Stimulated activated naive CD8-positive, alpha-beta T cell treated with anti-CD3 and anti-CD28 coated beads, Interleukin-15, Interleukin-2, amounts not matched to agents 100 ng/mL and 50 ng/mL, for 24 hours (primary cell): ENCODE data around the gene TENT4A.

Source experiments
- H3K27ac Mint-ChIP-seq: one replicate; pipeline ENCODE4 v1.8.0; 2021; ENCODE audit warnings: mild to moderate bottlenecking, mixed read lengths
- H3K27me3 Mint-ChIP-seq: one replicate; pipeline ENCODE4 v1.8.0; 2021; ENCODE audit warnings: mixed read lengths
- H3K36me3 Mint-ChIP-seq: one replicate; pipeline ENCODE4 v1.8.0; 2021; ENCODE audit warnings: low read depth, mixed read lengths
- H3K4me1 Mint-ChIP-seq: one replicate; pipeline ENCODE4 v1.8.0; 2021; ENCODE audit warnings: low read depth, mixed read lengths
- H3K4me3 Mint-ChIP-seq: one replicate; pipeline ENCODE4 v1.8.0; 2021; ENCODE audit warnings: mild to moderate bottlenecking, mixed read lengths
- H3K9me3 Mint-ChIP-seq: one replicate; pipeline ENCODE4 v1.8.0; 2021; ENCODE audit warnings: mixed read lengths

Gene TENT4A

GRCh38 chr5:6755519-6755918 is 42.3 kb downstream of the TENT4A start:
- no peaks in the 10 kb centered on the region for H3K27me3 Mint-ChIP-seq
- H3K27ac Mint-ChIP-seq, result no peak overlapping the region
- H3K4me3 Mint-ChIP-seq, result no peak overlapping the region
- H3K36me3 Mint-ChIP-seq, result peaks cover 72% of the 10 kb centered on the region
- H3K4me1 Mint-ChIP-seq, result peaks cover under 1% of the 10 kb centered on the region
- no peaks in the 10 kb centered on the region for H3K9me3 Mint-ChIP-seq

DNA sequence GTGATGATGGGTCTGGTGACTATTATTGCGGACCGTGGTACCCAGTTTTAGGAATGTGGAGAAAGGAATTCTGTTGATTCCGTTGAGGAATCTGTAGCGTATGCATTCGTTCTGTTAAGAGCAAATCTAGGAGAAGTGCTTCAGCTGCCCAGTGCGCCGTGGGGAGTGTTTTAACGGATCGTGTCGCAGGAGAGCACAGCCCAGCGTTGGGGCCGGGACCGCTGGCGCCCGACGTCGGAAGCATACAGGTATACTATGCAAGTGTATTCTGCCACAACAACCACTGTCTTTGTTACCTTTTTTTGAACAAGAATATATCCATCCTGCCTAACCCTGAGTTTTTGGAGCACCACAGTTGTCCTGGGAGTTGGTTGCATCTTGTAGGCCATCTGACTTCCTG is 42.7 kb downstream of the TENT4A start:
- Mint-ChIP-seq H3K27me3 (no peaks in the 10 kb centered on the region), H3K9me3 (no peaks in the 10 kb centered on the region), H3K27ac (no peak overlapping the region), H3K4me1 (no peaks in the 10 kb centered on the region), H3K4me3 (no peak overlapping the region), H3K36me3 (peaks cover 68% of the 10 kb centered on the region)

DNA sequence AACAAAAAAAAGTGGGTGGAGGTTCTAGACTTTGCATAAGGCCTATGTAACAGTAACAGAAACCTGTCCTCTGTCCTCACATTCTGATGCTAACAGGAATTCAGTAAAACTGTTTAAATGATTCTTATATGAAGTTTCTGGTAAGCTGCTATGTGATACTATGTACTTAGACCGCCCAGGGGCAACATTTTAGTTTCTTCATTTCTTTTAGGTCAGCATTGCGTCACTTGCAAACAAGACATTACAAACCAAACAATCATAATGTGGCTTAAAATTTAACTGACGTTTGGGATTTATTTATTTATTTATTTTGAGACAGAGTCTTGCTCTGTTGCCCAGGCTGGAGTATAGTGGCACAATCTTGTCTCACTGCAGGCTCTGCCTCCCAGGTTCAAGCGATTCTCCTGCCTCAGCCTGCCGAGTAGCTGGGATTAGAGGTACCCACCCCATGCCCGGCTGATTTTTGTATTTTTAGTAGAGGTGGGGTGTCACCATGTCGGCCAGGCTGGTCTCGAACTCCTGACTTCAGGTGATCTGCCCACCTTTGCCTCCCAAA is 44.3 kb downstream of the TENT4A start:
- no peaks in the 10 kb centered on the region for H3K4me1 Mint-ChIP-seq
- no peaks in the 10 kb centered on the region for H3K27me3 Mint-ChIP-seq
- no peaks in the 10 kb centered on the region for H3K9me3 Mint-ChIP-seq
- peaks cover 53% of the 10 kb centered on the region for H3K36me3 Mint-ChIP-seq
- H3K4me3 Mint-ChIP-seq, result no peak overlapping the region
- no peak overlapping the region for H3K27ac Mint-ChIP-seq

DNA sequence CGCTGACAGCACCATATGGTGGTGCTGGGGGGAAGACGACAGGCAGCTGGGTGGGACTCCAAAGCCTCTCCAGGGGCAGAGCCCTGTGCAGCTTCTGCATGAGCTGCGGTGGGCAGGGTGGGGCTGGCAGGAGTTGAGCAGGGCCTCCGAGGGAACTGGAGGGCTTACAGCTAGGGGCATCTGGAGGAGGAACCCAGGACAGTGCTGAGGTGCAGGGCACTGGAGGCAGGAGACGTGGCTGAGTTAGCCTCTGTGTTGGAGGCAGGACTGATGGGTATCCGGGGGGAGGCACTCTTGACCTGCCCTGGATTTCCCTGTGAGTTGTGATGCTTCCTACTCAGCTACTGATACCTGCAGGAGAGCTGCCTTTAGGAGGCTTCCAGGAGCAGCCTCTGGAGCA is 45.0 kb downstream of the TENT4A start:
- H3K27me3 Mint-ChIP-seq, result no peaks in the 10 kb centered on the region
- H3K36me3 Mint-ChIP-seq, result peaks cover 46% of the 10 kb centered on the region
- H3K9me3 Mint-ChIP-seq, result no peaks in the 10 kb centered on the region
- no peak overlapping the region for H3K4me3 Mint-ChIP-seq
- H3K4me1 Mint-ChIP-seq, result no peaks in the 10 kb centered on the region
- H3K27ac Mint-ChIP-seq, result no peak overlapping the region

DNA sequence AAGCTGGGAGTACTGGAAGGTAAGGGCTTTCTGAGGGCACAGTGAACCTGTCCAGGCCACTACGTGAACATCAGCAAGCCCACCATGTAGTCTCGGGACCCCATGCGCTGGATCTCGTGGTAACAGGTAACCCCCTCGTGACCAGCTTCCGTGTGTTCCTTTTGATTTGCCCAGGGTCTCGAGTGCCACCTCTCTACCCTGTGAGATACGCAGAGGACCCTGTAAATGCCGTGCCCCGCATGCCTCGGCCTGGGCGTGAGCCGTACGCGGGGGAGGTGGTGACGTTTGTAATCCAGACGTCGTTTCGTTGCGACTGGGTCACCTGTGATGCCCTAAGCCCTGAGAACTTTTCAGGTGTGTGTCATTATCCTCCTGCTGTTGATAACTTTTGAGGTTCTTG is 45.5 kb downstream of the TENT4A start:
- no peak overlapping the region for H3K4me3 Mint-ChIP-seq
- H3K36me3 Mint-ChIP-seq, result peaks cover 41% of the 10 kb centered on the region
- H3K9me3 Mint-ChIP-seq, result no peaks in the 10 kb centered on the region
- H3K27me3 Mint-ChIP-seq, result no peaks in the 10 kb centered on the region
- no peaks in the 10 kb centered on the region for H3K4me1 Mint-ChIP-seq
- no peak overlapping the region for H3K27ac Mint-ChIP-seq

GRCh38 chr5:6759401-6759800 is 46.2 kb downstream of the TENT4A start:
- H3K27ac Mint-ChIP-seq, result no peak overlapping the region
- no peak overlapping the region for H3K4me3 Mint-ChIP-seq
- H3K9me3 Mint-ChIP-seq, result no peaks in the 10 kb centered on the region
- no peaks in the 10 kb centered on the region for H3K4me1 Mint-ChIP-seq
- H3K36me3 Mint-ChIP-seq, result peaks cover 34% of the 10 kb centered on the region
- no peaks in the 10 kb centered on the region for H3K27me3 Mint-ChIP-seq

DNA sequence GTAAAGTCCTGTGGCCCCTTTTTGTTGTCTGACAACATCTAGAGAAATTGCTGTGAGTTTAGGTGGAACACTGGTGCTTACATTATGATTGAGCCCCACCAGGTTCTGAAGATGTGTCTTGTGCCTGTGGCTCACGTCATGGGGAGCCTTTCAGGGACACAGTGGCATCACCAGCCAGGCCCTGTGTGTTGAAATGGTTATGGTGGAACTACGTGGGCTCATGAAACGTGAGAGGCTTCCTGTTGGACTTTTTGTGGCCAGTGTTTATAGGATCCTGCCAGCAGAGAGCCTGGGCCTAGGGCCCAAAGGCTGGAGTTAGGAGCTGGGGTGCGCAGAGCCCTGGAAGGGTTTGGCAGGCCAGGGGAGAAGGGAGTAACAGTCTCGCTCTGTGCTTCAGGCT is 46.8 kb downstream of the TENT4A start:
- Mint-ChIP-seq H3K27ac (no peak overlapping the region), H3K36me3 (peaks cover 32% of the 10 kb centered on the region), H3K9me3 (no peaks in the 10 kb centered on the region)

GRCh38 chr5:6760686-6761085 is 47.5 kb downstream of the TENT4A start:
- Mint-ChIP-seq H3K27ac (no peak overlapping the region), H3K4me3 (no peak overlapping the region), H3K27me3 (no peaks in the 10 kb centered on the region), H3K4me1 (peaks cover 2% of the 10 kb centered on the region), H3K36me3 (peaks cover 25% of the 10 kb centered on the region), H3K9me3 (no peaks in the 10 kb centered on the region)

More for the DNA sequence above, 46.8 kb downstream of the TENT4A start:
- no peak overlapping the region for H3K4me3 Mint-ChIP-seq
- H3K27me3 Mint-ChIP-seq, result no peaks in the 10 kb centered on the region
- no peaks in the 10 kb centered on the region for H3K4me1 Mint-ChIP-seq

GRCh38 chr5:6761333-6761732 is 48.1 kb downstream of the TENT4A start:
- no peaks in the 10 kb centered on the region for H3K27me3 Mint-ChIP-seq
- H3K4me1 Mint-ChIP-seq, result peaks cover 9% of the 10 kb centered on the region
- H3K27ac Mint-ChIP-seq, result no peak overlapping the region
- H3K36me3 Mint-ChIP-seq, result peaks cover 19% of the 10 kb centered on the region
- no peak overlapping the region for H3K4me3 Mint-ChIP-seq
- no peaks in the 10 kb centered on the region for H3K9me3 Mint-ChIP-seq

GRCh38 chr5:6762116-6762515 is 48.9 kb downstream of the TENT4A start:
- H3K27ac Mint-ChIP-seq, result no peak overlapping the region
- no peaks in the 10 kb centered on the region for H3K9me3 Mint-ChIP-seq
- peaks cover 13% of the 10 kb centered on the region for H3K36me3 Mint-ChIP-seq
- no peaks in the 10 kb centered on the region for H3K27me3 Mint-ChIP-seq
- H3K4me3 Mint-ChIP-seq, result no peak overlapping the region
- H3K4me1 Mint-ChIP-seq, result peaks cover 10% of the 10 kb centered on the region

DNA sequence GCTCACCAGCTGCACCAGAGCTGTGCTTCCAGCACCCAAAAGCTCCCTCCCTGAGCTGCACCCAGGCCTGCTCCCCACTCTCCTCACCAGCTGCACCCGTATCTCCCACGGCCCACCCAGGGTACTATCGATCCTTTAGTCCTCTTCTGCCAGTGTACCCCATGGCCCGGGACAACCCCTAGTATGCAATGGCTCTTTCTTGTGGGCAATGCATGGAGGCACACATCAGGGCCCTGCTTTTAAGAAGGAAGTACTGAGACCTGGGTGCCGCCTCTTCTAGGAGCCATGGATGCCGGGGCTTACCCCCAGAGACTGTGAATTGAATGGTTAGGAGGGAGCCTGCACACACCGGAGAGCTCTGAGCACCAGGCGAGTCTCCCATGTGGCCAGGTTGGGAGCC is 49.5 kb downstream of the TENT4A start:
- no peak overlapping the region for H3K4me3 Mint-ChIP-seq
- H3K27ac Mint-ChIP-seq, result no peak overlapping the region
- H3K36me3 Mint-ChIP-seq, result peaks cover 9% of the 10 kb centered on the region
- H3K4me1 Mint-ChIP-seq, result peaks cover 10% of the 10 kb centered on the region
- H3K27me3 Mint-ChIP-seq, result no peaks in the 10 kb centered on the region
- no peaks in the 10 kb centered on the region for H3K9me3 Mint-ChIP-seq

DNA sequence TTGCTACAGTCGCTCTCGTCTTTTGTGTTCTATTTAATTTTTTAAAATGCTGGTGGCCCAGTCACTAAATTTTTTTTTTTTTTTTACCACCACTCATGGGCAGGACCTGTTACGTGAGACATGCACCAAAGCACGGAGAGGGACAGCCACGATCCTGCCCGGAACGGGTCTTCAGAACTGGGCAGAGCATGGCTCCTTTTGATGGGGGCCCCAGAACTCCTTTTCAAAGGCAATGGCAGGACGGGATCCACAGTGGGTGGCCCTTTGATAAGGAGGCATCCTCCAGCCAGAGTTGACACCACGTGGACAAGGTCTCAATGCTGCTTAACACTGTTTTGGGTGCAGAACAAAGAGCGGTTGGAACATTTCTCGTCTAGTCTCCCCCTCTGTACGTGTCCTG is 50.0 kb downstream of the TENT4A start:
- Mint-ChIP-seq H3K36me3 (peaks cover 4% of the 10 kb centered on the region), H3K4me1 (peaks cover 10% of the 10 kb centered on the region), H3K27ac (no peak overlapping the region), H3K27me3 (no peaks in the 10 kb centered on the region), H3K9me3 (no peaks in the 10 kb centered on the region), H3K4me3 (no peak overlapping the region)

GRCh38 chr5:6765612-6766525 is 52.6 kb downstream of the TENT4A start:
- Mint-ChIP-seq H3K27ac (no peak overlapping the region), H3K4me3 (no peak overlapping the region), H3K9me3 (no peaks in the 10 kb centered on the region), H3K4me1 (peaks cover 10% of the 10 kb centered on the region), H3K36me3 (peaks cover 4% of the 10 kb centered on the region), H3K27me3 (no peaks in the 10 kb centered on the region)

DNA sequence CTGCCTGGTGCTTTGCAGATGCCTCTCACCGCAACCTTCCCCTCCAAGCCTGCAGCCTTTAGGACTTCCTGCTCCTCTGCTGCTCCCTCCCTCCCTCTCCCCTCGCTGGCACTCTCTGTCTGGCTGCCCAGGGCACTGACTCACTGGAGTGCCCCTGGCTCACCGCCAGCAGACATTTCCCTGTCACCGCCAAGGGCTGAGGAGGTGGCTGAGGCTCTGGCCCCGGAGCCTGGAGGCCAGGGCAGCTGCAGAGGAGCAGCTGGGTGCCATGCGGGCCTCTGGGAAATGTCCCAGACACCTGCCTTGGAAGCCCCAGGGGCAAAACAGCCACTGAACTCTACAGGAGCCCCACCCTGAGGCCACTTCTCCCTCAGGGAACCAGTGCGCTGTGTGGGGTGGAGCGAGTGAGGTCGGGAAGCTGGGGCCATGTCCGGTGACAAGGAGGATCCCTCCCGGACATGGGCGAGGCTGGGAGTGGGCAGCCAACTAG is 53.4 kb downstream of the TENT4A start:
- Mint-ChIP-seq H3K27ac (no peak overlapping the region), H3K27me3 (no peaks in the 10 kb centered on the region), H3K4me3 (no peak overlapping the region), H3K4me1 (peaks cover 10% of the 10 kb centered on the region), H3K36me3 (peaks cover 4% of the 10 kb centered on the region), H3K9me3 (no peaks in the 10 kb centered on the region)

DNA sequence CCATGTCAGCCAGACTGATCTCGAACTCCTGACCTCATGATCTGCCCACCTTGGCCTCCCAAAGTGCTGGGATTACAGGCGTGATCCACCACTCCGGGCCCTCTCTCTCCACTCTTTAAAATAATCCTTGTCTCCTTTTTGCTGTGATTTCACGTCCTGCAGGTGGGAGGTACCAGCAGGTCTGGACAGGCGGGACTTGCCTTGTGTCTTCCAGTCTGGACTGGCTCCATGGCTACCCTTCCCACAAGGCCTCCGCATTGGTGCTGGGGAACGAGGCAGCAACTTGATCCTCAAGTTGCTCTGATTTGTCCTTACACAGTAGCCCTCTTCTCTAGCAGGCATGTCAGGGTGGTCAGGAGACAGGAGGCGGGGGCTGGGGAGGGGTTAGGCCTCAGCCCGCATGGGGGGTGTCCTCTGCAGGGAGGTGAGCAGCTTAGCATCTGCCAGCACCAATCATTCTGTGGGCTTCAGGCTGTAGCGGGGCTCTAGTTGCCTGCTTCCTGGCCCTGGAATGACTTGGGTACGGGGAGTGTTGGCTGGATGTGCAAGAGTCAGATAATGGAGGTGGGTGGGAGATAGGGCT is 54.3 kb downstream of the TENT4A start:
- no peaks in the 10 kb centered on the region for H3K27me3 Mint-ChIP-seq
- peaks cover 10% of the 10 kb centered on the region for H3K4me1 Mint-ChIP-seq
- no peaks in the 10 kb centered on the region for H3K9me3 Mint-ChIP-seq
- no peak overlapping the region for H3K27ac Mint-ChIP-seq
- H3K4me3 Mint-ChIP-seq, result no peak overlapping the region
- peaks cover 4% of the 10 kb centered on the region for H3K36me3 Mint-ChIP-seq
